Astrocyte (in vitro differentiated cells and primary cell): ENCODE data around the gene VSNL1. TPM values are rescaled to one million over a fixed set of nuclear protein-coding genes. Genes with fewer than 3 reads are reported as not detected.

ENCODE experiments used
- DNase-seq: peaks from one replicate; pipeline ENCODE4 v3.0.0-alpha.2; 2010; ENCODE audit warnings: low read depth
- FAIRE-seq: peaks from 2 replicates; lab custom pipeline; 2011; peaks lifted over from hg19 to GRCh38; lab: Jason Lieb, UNC
- H2AFZ ChIP-seq: 2 replicates; pipeline ENCODE4 v1.6.0; 2012; ENCODE audit warnings: low read depth, low read length, inconsistent platforms
- H3K27ac ChIP-seq: 2 replicates; pipeline ENCODE4 v1.5.1; 2011; ENCODE audit warnings: low read depth, low read length, inconsistent platforms
- H3K27me3 ChIP-seq: 2 replicates; pipeline ENCODE4 v1.6.0; 2011; ENCODE audit warnings: low read length, inconsistent platforms; ENCODE audit not compliant: insufficient read depth
- H3K36me3 ChIP-seq: 2 replicates; pipeline ENCODE4 v1.5.1; 2011; ENCODE audit warnings: low read length, inconsistent platforms; ENCODE audit not compliant: insufficient read depth
- H3K4me1 ChIP-seq: 2 replicates; pipeline ENCODE4 v1.5.1; 2011; ENCODE audit warnings: low read length, inconsistent platforms; ENCODE audit not compliant: insufficient read depth
- H3K4me2 ChIP-seq: 2 replicates; pipeline ENCODE4 v1.6.0; 2012; ENCODE audit warnings: low read length, inconsistent platforms
- H3K4me3 ChIP-seq: 2 replicates; pipeline ENCODE4 v1.5.1; 2011; ENCODE audit warnings: low read depth, mild to moderate bottlenecking, low read length, inconsistent platforms; ENCODE audit not compliant: insufficient read depth
- H3K79me2 ChIP-seq: 2 replicates; pipeline ENCODE4 v1.6.0; 2012; ENCODE audit warnings: mild to moderate bottlenecking, low read length, inconsistent platforms; ENCODE audit not compliant: insufficient read depth
- H3K9ac ChIP-seq: 2 replicates; pipeline ENCODE4 v1.6.0; 2012; ENCODE audit warnings: mild to moderate bottlenecking, low read length, inconsistent platforms
- H3K9me3 ChIP-seq: 2 replicates; pipeline ENCODE4 v1.5.1; 2012; ENCODE audit warnings: low read depth, mild to moderate bottlenecking, low read length, inconsistent platforms; ENCODE audit not compliant: insufficient read depth
- H4K20me1 ChIP-seq: 2 replicates; pipeline ENCODE4 v1.6.0; 2012; ENCODE audit warnings: low read length, inconsistent platforms; ENCODE audit not compliant: insufficient read depth
- H3K27ac Mint-ChIP-seq: one replicate; pipeline ENCODE4 v1.8.0; 2021; ENCODE audit warnings: mild to moderate bottlenecking, mixed read lengths; ENCODE audit not compliant: unreplicated experiment
- H3K27me3 Mint-ChIP-seq: one replicate; pipeline ENCODE4 v1.8.0; 2021; ENCODE audit warnings: low read depth, mixed read lengths; ENCODE audit not compliant: unreplicated experiment
- H3K36me3 Mint-ChIP-seq: one replicate; pipeline ENCODE4 v1.8.0; 2021; ENCODE audit warnings: low read depth, mixed read lengths; ENCODE audit not compliant: unreplicated experiment
- H3K4me1 Mint-ChIP-seq: one replicate; pipeline ENCODE4 v1.8.0; 2021; ENCODE audit warnings: low read depth, mixed read lengths; ENCODE audit not compliant: unreplicated experiment
- H3K4me3 Mint-ChIP-seq: one replicate; pipeline ENCODE4 v1.8.0; 2021; ENCODE audit warnings: mild to moderate bottlenecking, moderate library complexity, mixed read lengths; ENCODE audit not compliant: unreplicated experiment
- H3K9me3 Mint-ChIP-seq: one replicate; pipeline ENCODE4 v1.8.0; 2021; ENCODE audit warnings: mild to moderate bottlenecking, mixed read lengths; ENCODE audit not compliant: unreplicated experiment
- CTCF ChIP-seq: IDR thresholded peaks from 2 replicates; pipeline ENCODE4 v1.5.1; 2011; ENCODE audit warnings: low read depth, mild to moderate bottlenecking, inconsistent platforms, low read length, moderate library complexity; ENCODE audit not compliant: insufficient read depth
- EZH2 ChIP-seq: IDR thresholded peaks from 2 replicates; pipeline ENCODE4 v1.6.1; 2012; ENCODE audit warnings: mild to moderate bottlenecking, low read length, inconsistent platforms; ENCODE audit not compliant: insufficient read depth
- total RNA-seq: library from RNA; stranded (reverse); gene quantifications from 2 replicates; pipeline ENCODE4 v1.2.1, GENCODE V29; 2021

The VSNL1 gene
- total RNA-seq, 1 donor from 2014 or later, result 0.61 TPM

- Histone ChIP-seq H2AFZ (no peak overlapping the region), H3K4me3 (no peak overlapping the region), H3K9ac (no peak overlapping the region), H3K36me3 (no peaks in the 10 kb centered on the region), H3K27ac (no peak overlapping the region), H3K4me1 (peaks cover 16% of the 10 kb centered on the region), H3K4me2 (no peak overlapping the region), H3K27me3 (no peaks in the 10 kb centered on the region), H3K79me2 (no peaks in the 10 kb centered on the region), H3K9me3 (no peaks in the 10 kb centered on the region), H4K20me1 (no peaks in the 10 kb centered on the region)
- no peak for TF ChIP-seq CTCF
- TF ChIP-seq EZH2, result no peak
- H3K27me3 Mint-ChIP-seq, result no peaks in the 10 kb centered on the region
- no peak overlapping the region for H3K4me3 Mint-ChIP-seq
- H3K27ac Mint-ChIP-seq, result no peak overlapping the region
- FAIRE-seq, result no peak
- no peak for DNase-seq
- peaks cover 4% of the 10 kb centered on the region for H3K36me3 Mint-ChIP-seq
- peaks cover 2% of the 10 kb centered on the region for H3K9me3 Mint-ChIP-seq
- peaks cover 22% of the 10 kb centered on the region for H3K4me1 Mint-ChIP-seq
Observed at GRCh38 chr2:17649026-17649425, 108.5 kb downstream of the VSNL1 start.

- no peak overlapping the region for H3K4me2 ChIP-seq
- peaks cover 4% of the 10 kb centered on the region for H3K36me3 ChIP-seq
- Mint-ChIP-seq H3K4me1 (peaks cover 10% of the 10 kb centered on the region), H3K9me3 (peaks cover 2% of the 10 kb centered on the region), H3K27ac (no peak overlapping the region), H3K27me3 (no peaks in the 10 kb centered on the region), H3K4me3 (no peak overlapping the region), H3K36me3 (peaks cover 4% of the 10 kb centered on the region)
- H3K27me3 ChIP-seq, result no peaks in the 10 kb centered on the region
- no peaks in the 10 kb centered on the region for H3K9me3 ChIP-seq
- no peaks in the 10 kb centered on the region for H3K79me2 ChIP-seq
- FAIRE-seq (no peak), DNase-seq (peak; percentile 35)
- H2AFZ ChIP-seq, result no peak overlapping the region
- no peak for TF ChIP-seq EZH2
- no peak for TF ChIP-seq CTCF
- no peaks in the 10 kb centered on the region for H3K4me1 ChIP-seq
- H3K9ac ChIP-seq, result no peak overlapping the region
- H4K20me1 ChIP-seq, result no peaks in the 10 kb centered on the region
- H3K27ac ChIP-seq, result no peak overlapping the region
- no peak overlapping the region for H3K4me3 ChIP-seq
Observed at GRCh38 chr2:17652681-17653394, 112.3 kb downstream of the VSNL1 start.

- Histone ChIP-seq H3K79me2 (no peaks in the 10 kb centered on the region), H2AFZ (no peak overlapping the region), H3K4me2 (no peak overlapping the region), H4K20me1 (no peaks in the 10 kb centered on the region), H3K27me3 (no peaks in the 10 kb centered on the region), H3K9me3 (no peaks in the 10 kb centered on the region), H3K4me1 (no peaks in the 10 kb centered on the region), H3K36me3 (peaks cover 4% of the 10 kb centered on the region), H3K27ac (peak overlapping the region; percentile 51), H3K4me3 (no peak overlapping the region), H3K9ac (no peak overlapping the region)
- FAIRE-seq (no peak), DNase-seq (no peak)
- peaks cover 3% of the 10 kb centered on the region for H3K36me3 Mint-ChIP-seq
- H3K4me1 Mint-ChIP-seq, result peaks cover 18% of the 10 kb centered on the region
- no peaks in the 10 kb centered on the region for H3K27me3 Mint-ChIP-seq
- H3K4me3 Mint-ChIP-seq, result no peak overlapping the region
- H3K9me3 Mint-ChIP-seq, result no peaks in the 10 kb centered on the region
- no peak overlapping the region for H3K27ac Mint-ChIP-seq
- TF ChIP-seq EZH2, result no peak
- no peak for TF ChIP-seq CTCF
Observed at GRCh38 chr2:17657759-17658158, 117.3 kb downstream of the VSNL1 start.
